Glutamatergic neuron (in vitro differentiated cells): ENCODE data around the gene ZNF708. TPM values are rescaled to one million over a fixed set of nuclear protein-coding genes. Genes with fewer than 3 reads are reported as not detected.
"Not testable (repeated sequence)": the region's sequence is repeated elsewhere in the genome, so short reads cannot be mapped to it uniquely, and the experiment has no call there.

Experiments used
- DNase-seq: peaks from one replicate; pipeline ENCODE4 v3.0.0; 2022
- H3K27ac Mint-ChIP-seq: one replicate; pipeline ENCODE4 v1.8.0; 2020; ENCODE audit warnings: mild to moderate bottlenecking, mixed read lengths, inconsistent platforms; ENCODE audit not compliant: unreplicated experiment
- H3K27me3 Mint-ChIP-seq: one replicate; pipeline ENCODE4 v1.8.0; 2020; ENCODE audit warnings: mild to moderate bottlenecking, moderate library complexity, mixed read lengths, inconsistent platforms; ENCODE audit not compliant: unreplicated experiment
- H3K36me3 Mint-ChIP-seq: one replicate; pipeline ENCODE4 v1.8.0; 2020; ENCODE audit warnings: mild to moderate bottlenecking, mixed read lengths, inconsistent platforms; ENCODE audit not compliant: unreplicated experiment
- H3K4me1 Mint-ChIP-seq: one replicate; pipeline ENCODE4 v1.8.0; 2020; ENCODE audit warnings: mild to moderate bottlenecking, low read depth, mixed read lengths, inconsistent platforms; ENCODE audit not compliant: unreplicated experiment
- H3K4me3 Mint-ChIP-seq: one replicate; pipeline ENCODE4 v1.8.0; 2020; ENCODE audit warnings: mild to moderate bottlenecking, mixed read lengths, inconsistent platforms; ENCODE audit not compliant: unreplicated experiment
- H3K9me3 Mint-ChIP-seq: one replicate; pipeline ENCODE4 v1.8.0; 2020; ENCODE audit warnings: mild to moderate bottlenecking, moderate library complexity, mixed read lengths, inconsistent platforms; ENCODE audit not compliant: unreplicated experiment
- CTCF ChIP-seq: fragments of 200-600 bp; sonication (generic); IDR thresholded peaks from one replicate; pipeline ENCODE4 v1.5.0; 2021; ENCODE audit not compliant: partially characterized antibody, unreplicated experiment
- total RNA-seq: library from RNA; stranded (reverse); fragmentation: NEBNext Ultra II Directional; extraction: Animal tissue kit (Norgen Biotek cat#: 25700); gene quantifications from one replicate; pipeline ENCODE4 v1.2.1, GENCODE V29; 2021; ENCODE audit not compliant: unreplicated experiment

The ZNF708 gene
- total RNA-seq, 1 donor from 2014 or later, result 47.7 TPM

- Mint-ChIP-seq H3K4me3 (no peak overlapping the region), H3K27ac (peak overlapping the region; percentile 75), H3K4me1 (peaks cover 24% of the 10 kb centered on the region)
Measured at GRCh38 chr19:21321996-21322395, 7.2 kb downstream of the ZNF708 start.

GRCh38 chr19:21321134-21321533 lies 8.1 kb downstream of the ZNF708 start:
- no peak for DNase-seq
- Mint-ChIP-seq H3K4me1 (peaks cover 24% of the 10 kb centered on the region), H3K27me3 (peaks cover 2% of the 10 kb centered on the region), H3K36me3 (peaks cover 5% of the 10 kb centered on the region), H3K27ac (no peak overlapping the region), H3K9me3 (peaks cover 2% of the 10 kb centered on the region), H3K4me3 (no peak overlapping the region)
- TF ChIP-seq CTCF, result no peak

More at GRCh38 chr19:21321996-21322395, 7.2 kb downstream of the ZNF708 start:
- Mint-ChIP-seq H3K27me3 (peaks cover 2% of the 10 kb centered on the region), H3K9me3 (peaks cover 4% of the 10 kb centered on the region), H3K36me3 (peaks cover 10% of the 10 kb centered on the region)
- DNase-seq, result no peak
- TF ChIP-seq CTCF, result no peak

GRCh38 chr19:21317821-21318220 lies 11.4 kb downstream of the ZNF708 start:
- Mint-ChIP-seq H3K36me3 (no peaks in the 10 kb centered on the region), H3K4me3 (peak overlapping the region; percentile 2), H3K9me3 (peaks cover 3% of the 10 kb centered on the region), H3K4me1 (peaks cover 24% of the 10 kb centered on the region), H3K27ac (peak overlapping the region; percentile 35), H3K27me3 (peaks cover 2% of the 10 kb centered on the region)
- TF ChIP-seq CTCF, result no peak
- DNase-seq, result no peak

GRCh38 chr19:21314676-21315075 lies 14.5 kb downstream of the ZNF708 start:
- no peak overlapping the region for H3K4me3 Mint-ChIP-seq
- H3K9me3 Mint-ChIP-seq, result peaks cover 3% of the 10 kb centered on the region
- no peak for TF ChIP-seq CTCF
- no peak overlapping the region for H3K27ac Mint-ChIP-seq
- H3K36me3 Mint-ChIP-seq, result no peaks in the 10 kb centered on the region
- DNase-seq, result no peak
- H3K27me3 Mint-ChIP-seq, result no peaks in the 10 kb centered on the region
- peaks cover 12% of the 10 kb centered on the region for H3K4me1 Mint-ChIP-seq

- not testable (repeated sequence) for H3K27me3 Mint-ChIP-seq, H3K4me1 Mint-ChIP-seq, H3K27ac Mint-ChIP-seq, H3K4me3 Mint-ChIP-seq, H3K9me3 Mint-ChIP-seq, H3K36me3 Mint-ChIP-seq, DNase-seq
Measured at GRCh38 chr19:21312807-21313206, 16.4 kb downstream of the ZNF708 start.

- Mint-ChIP-seq H3K4me3 (no peak overlapping the region), H3K4me1 (no peaks in the 10 kb centered on the region), H3K9me3 (no peaks in the 10 kb centered on the region), H3K36me3 (no peaks in the 10 kb centered on the region), H3K27me3 (no peaks in the 10 kb centered on the region), H3K27ac (no peak overlapping the region)
- no peak for DNase-seq
- TF ChIP-seq CTCF, result no peak
Measured at GRCh38 chr19:21308773-21309172, 20.4 kb downstream of the ZNF708 start.

GRCh38 chr19:21306881-21307479 lies 22.2 kb downstream of the ZNF708 start:
- H3K9me3 Mint-ChIP-seq, H3K4me3 Mint-ChIP-seq, H3K27ac Mint-ChIP-seq, H3K27me3 Mint-ChIP-seq, H3K36me3 Mint-ChIP-seq, DNase-seq, H3K4me1 Mint-ChIP-seq: not testable (repeated sequence)

- not testable (repeated sequence) for DNase-seq
Measured at GRCh38 chr19:21293768-21294167, 35.4 kb downstream of the ZNF708 start.

More at GRCh38 chr19:21293768-21294167, 35.4 kb downstream of the ZNF708 start:
- Mint-ChIP-seq H3K9me3 (peaks cover 18% of the 10 kb centered on the region), H3K36me3 (peaks cover 51% of the 10 kb centered on the region)
- H3K27ac Mint-ChIP-seq, H3K4me3 Mint-ChIP-seq, H3K27me3 Mint-ChIP-seq, H3K4me1 Mint-ChIP-seq: not testable (repeated sequence)
